Tibial nerve (tissue), 4 donors: Measurements from ENCODE around the gene DNAJC16.
"Not testable (repeated sequence)": the region's sequence is repeated elsewhere in the genome, so short reads cannot be mapped to it uniquely, and the experiment has no call there.

ENCODE experiments used
- CTCF ChIP-seq, 5 experiments: fragments of 200-600 bp in 3 of 5; fragments of 450-650 bp in 2 of 5; sonication (generic) in 3 of 5; IDR thresholded peaks; one replicate each; pipeline ENCODE4 v1.5.1; 2016 to 2019; ENCODE audit warnings: antibody characterized with exemption in 5 of 5, mild to moderate bottlenecking in 3 of 5, moderate library complexity in 2 of 5
- EP300 ChIP-seq, 2 donors: sonication (generic); formaldehyde crosslinking; IDR thresholded peaks; one replicate each; pipeline ENCODE4 v1.6.1; 2017; ENCODE audit warnings: antibody characterized with exemption in 2 of 2, mild to moderate bottlenecking in 1 of 2
- POLR2A ChIP-seq, 2 donors: fragments of 450-650 bp; IDR thresholded peaks; one replicate each; pipeline ENCODE4 v1.6.1; 2017; ENCODE audit warnings: antibody characterized with exemption in 2 of 2, mild to moderate bottlenecking in 2 of 2, moderate library complexity in 2 of 2

- TF ChIP-seq CTCF, POLR2A, EP300 (IDR thresholded peaks at IDR 0.05): not testable (repeated sequence)
Observed at GRCh38 chr1:15604400-15604799, 77.8 kb downstream of the DNAJC16 start.
